HG03108 (cell line): Measurements from ENCODE around the gene IFT20.
"Not testable (repeated sequence)": the region's sequence is repeated elsewhere in the genome, so short reads cannot be mapped to it uniquely, and the experiment has no call there.

ENCODE experiments used
- ATAC-seq: cut with Tn5 transposase; IDR thresholded peaks from one replicate; pipeline ENCODE4 v1.9.1; 2021; ENCODE audit warnings: moderate library complexity; ENCODE audit not compliant: unreplicated experiment

The IFT20 gene

DNA sequence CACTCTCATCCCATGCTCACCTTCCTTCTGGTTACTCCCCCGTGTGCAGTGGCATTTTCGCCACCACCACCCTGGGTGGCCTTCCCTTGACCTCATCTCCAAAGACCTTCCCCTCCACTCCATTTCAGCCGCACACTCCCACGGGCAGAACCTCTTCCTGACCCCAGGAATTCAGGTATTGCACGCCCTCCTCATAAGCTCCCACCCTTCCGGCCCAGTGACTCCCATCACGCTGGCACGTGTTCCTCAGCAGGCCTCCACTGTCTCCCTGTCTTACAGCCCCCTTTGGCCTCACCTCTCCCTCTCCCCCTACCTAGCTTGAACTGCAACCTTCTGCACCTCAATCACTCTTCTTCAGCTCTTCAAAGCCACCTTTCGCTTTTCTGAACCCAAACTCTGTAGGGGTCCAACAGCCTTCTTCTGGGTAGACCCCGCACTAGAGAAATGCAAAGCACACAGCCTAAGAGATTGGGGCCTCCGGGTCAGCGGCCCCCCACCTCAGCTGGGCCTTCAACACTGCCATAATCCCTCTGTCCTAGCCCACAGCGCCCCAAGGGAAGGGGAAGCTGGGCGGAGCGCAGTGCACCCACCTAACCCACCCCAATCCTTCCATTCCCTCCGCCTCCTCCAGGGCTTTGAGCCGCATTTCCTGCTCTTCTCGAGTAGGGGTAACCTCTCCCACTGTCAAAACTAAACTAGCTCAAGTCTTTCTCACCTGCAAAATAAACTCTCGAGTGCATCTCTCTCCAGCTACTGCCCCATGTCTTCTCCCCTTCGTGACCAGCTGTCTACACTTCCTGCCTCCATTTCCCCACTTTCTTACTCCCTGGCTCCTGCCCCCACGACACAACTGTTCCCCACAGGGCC, 17.9 kb downstream of the IFT20 start:
- ATAC-seq = no peak

DNA sequence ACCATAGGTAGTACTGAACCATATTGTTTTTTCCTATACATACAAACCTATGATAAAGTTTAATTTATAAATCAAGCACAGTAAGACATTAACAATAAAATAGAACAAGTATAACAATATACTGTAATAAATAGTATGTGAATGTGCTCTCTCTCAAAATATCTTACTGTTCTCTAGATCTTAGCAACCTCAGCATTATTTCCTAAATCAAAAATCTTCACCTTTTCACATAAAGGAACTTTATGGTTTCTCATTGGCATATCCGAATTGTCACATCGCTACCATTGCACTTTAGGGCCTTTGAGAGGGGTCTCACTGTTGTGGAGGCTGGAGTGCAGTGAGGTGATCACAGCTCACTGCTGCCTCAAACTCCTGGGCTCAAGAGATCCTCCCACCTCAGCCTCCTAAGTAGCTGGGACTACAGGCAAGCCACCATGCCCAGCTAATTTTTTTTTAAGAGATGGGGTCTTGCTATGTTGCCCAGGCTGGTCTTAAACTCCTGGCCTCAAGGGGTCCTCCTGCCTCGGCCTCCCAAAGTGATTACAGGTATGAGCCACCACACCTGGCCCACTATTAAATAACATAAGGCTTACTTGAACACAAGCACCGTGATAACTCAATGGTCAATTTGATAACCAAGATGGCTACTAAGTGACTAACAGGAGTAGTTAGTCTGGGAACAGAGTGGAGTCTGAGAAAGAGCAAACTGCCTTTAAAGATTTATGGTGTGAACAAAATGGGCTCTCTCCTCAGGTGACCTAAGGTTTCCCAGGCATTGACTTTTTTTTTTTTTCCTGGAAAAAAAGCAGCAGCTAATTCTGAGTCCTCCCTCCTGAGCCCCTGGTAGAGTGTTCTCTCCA, 19.2 kb downstream of the IFT20 start:
- no peak for ATAC-seq

DNA sequence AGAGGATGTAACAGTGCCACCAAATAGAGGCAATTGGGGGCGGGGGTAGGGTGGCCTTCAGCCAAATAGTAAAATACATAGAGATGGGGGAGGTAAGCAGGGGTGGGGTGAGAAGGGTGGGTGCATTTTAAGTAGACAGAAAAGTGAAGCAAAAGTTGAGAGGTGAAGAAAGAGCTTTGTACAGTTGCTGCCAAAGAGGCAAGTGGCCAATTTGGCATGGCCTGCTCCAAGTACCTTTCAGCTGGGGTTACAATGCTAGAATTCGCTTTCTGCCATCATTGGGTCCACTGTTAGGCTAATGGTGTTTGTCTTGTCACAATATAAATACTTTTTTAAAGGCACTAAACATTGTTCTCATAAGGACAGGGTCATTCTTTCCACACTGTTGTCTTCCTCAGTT, 21.4 kb downstream of the IFT20 start:
- ATAC-seq = no peak

DNA sequence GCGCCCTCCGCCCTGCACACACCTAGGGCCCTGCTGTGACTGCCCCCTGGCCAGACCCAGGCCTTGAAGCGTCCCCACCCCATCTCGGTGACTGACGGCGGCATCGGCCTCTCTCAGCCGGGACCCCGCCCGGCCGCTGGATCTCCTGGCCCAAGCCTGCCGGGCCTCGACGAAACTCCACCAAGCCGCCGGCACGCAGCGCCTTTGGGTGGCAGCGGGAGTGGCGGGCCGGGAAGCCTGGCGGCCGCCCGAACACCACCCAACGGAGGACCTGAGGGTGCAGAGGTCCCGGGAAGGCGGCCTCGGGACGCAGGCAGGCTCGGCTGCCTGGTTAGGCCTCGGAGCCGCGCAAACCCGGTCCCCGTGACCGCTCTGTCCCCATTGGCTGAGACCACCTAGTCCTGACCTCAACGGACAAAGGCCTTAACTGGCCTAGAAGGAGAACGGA, 28.3 kb downstream of the IFT20 start:
- ATAC-seq = no peak

DNA sequence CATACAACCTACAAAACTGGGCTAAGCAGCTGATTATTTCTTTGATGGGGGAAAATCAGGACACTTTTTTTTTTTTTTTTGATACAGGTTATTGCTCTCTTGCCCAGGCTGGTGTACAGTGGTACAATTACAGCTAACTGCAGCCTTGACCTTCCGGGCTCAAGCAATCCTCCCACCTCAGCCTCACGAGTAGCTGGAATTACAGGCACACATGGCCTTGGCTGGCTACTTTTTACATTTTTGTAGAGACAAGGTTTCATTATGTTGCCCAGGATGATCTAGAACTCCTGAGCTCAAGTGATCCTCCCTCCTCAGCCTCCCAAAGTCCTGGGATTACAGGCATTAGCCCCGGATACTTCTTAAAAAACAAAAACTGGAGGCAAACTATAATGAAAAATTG, 36.8 kb downstream of the IFT20 start:
- no peak for ATAC-seq

DNA sequence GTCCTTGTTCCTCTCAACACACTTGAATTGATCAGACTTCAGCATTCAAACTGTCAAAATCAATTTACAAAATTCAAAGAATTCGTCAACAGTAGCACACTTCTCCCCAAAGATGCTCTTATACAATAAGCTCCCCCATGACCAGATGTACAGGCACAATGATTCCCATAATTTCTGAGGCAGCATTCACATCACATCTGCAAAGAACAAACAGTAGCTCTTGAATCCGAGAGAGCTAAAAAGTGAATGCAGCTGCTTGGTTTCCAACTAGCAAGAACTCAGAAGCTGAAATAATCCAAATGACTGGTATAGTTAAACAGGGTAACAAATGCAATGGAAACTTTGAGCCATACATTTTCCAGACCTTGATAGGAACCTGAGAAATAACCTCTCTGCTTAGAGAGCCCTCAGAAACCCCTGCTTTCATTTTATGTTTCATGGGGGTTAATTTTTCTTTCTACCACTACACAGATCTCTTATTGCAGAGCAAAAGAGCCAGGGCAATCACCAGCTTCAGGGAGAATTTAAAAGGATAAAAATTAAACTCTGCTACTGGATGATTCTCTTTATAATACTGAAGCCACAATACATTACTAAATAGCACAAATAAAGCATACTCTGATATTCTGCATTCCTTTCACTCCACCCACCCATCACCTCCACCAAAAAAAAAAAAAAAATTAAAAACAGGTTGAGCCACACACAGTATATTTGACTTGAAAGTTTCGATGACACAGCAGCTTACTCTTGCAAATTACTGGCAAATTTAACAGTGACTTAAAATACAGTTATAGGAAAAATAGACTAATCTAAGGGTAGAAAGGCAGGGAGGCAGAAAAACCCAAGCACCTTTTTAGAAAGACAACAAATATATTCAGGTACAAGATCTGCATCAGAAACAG, 39.3 kb downstream of the IFT20 start:
- ATAC-seq = no peak

DNA sequence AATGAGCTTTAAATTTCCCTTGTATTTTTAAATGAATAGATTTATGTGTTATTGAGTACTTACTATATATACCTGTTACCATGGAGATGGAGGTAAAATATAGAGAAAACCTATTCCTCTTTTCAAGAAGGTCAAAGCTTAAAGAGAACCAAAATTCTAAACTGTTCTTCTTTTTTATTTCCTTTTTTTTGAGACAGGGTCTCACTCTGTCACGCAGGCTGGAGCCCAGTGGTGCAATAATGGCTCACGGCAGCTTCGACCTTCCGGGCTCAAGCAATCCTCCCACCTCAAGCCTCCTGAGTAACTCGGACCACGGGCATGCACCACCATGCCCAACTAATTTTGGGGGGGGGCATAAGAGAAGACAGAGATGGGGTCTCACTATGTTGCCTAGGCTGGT, 41.3 kb downstream of the IFT20 start:
- no peak for ATAC-seq

DNA sequence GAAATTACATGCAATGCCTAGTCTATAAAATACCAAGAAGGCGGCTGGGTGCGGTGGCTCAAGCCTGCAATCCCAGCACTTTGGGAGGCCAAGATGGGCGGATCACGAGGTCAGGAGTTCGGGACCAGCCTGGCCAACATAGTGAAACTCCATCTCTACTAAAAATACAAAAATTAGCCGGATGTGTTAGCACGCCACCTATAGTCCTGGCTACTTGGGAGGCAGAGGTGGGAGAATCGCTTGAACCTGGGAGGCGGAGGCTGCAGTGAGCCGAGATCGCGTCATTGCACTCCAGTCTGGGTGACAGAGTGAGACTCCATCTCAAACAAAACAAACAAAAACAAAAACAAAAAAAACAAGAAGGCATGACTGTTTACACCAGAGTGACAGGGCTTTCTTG, 42.4 kb downstream of the IFT20 start:
- ATAC-seq = not testable (repeated sequence)

DNA sequence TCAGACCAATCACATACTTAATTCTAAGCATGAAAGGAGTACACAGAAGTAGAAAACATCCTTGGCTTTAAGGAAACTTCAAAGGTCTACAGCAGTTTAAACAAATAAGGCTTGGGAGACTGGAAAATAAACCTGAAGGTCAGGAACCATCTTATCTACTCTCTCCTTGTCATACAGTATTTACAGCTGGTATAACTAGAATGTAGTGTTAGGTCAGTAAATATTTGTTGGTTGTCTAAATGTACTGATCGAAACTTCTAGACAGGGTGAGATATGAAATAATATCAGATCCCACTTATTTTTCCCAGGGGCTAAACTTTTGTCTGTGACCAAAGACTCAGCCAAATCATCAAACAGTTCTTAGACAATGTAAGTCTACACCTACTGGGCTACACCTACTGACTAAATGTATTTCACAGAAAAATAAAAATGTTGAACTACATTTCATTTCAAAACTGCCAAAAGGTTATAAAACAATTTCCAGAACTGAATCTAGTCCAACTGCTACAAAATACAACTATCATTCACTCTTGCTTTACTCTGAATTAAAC, 43.4 kb downstream of the IFT20 start:
- no peak for ATAC-seq

DNA sequence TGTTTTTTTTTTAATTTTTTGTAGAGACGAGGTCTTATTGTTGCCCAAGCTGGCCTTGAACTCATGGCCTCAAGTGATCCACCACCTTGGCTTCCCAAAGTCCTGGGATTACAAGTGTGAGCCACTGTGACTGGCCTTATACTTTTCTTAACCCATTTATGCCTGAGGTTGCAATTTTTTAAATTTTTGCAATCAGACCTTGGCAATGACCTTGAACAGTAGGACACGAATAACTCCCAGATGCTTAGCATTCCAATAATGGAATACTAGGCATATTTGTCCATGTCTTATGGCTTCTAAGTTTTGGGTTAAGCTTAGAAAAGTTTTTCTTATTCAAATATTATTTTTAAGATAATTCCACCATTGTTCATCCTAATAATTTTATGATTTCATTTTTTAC, 44.6 kb downstream of the IFT20 start:
- no peak for ATAC-seq

DNA sequence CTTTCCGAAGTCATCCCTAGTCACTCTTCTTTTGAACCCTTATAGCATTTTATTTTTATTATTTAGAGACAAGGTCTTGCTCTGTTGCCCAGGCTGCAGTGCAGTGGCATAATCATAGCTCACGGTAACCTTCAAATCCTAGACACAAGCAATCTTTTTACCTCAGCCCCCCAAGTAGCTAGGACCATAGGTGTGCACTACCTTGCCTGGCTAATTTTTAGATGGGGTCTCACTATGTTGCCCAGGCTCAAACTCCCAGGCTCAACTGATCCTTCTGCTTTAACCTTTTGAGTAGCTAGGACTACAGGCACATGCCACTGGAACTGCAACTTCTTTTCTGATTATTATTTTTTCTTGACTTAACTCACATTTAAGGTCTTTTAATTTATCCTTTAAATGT, 49.3 kb downstream of the IFT20 start:
- no peak for ATAC-seq

DNA sequence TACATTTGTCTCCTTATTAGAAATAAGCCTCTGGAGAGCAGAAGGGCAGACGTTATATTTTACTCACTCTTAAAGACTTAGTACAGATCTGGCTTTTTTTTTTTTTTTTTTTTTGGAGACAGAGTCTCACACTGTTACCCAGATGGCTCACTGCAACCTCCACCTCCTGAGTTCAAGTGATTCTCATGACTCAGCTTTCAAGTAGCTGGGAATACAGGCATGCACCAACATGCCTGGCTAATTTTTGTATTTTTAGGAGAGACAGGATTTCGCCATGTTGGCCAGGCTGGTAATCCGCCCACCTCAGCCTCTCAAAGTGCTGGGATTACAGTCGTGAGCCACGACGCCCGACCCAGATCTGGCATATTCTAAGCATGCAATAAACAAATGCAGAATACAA, 52.7 kb downstream of the IFT20 start:
- ATAC-seq = no peak

DNA sequence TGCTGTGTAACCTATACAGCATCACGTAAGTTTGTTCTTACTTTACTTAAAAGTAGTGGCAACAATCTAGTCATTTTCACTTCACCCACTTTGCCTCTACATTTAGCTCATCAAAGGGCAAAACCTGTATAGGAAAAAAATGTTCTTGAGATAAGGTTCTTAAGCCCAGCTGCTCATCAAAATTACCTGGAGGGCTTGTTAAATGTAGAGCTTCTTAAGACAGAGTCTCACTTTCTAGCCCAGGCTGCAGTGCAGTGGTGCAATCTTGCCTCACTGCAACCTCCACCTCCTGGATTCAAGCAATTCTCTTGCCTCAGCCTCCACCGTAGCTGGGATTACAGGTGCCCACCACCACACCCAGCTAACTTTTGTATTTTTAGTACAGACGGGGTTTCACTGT, 54.4 kb downstream of the IFT20 start:
- no peak for ATAC-seq

DNA sequence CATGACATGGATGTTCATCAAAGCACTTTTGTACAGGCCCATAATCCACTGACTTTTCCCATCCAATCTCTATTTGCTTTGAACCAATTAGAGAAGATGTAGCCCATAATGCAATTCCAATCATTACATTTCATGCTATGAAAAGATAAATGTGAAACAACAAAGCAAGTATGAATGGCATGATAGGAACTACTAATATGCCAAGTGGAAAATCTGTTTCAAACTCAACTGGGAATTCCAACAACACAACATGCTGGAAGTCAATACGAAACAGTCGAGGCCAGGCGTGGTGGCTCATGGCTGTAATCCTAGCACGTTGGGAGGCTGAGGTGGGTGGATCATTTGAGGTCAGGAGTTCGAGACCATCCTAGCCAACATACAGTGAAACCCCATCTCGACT, 55.9 kb downstream of the IFT20 start:
- no peak for ATAC-seq
